Mammary epithelial cell (primary cell): ENCODE data around the gene FAF2.

ENCODE experiments used
- EZH2 ChIP-seq: IDR thresholded peaks from 2 replicates; pipeline ENCODE4 v1.6.1; 2012; ENCODE audit warnings: low read length, inconsistent platforms, borderline replicate concordance
- TF ChIP-seq, protein P1 (sequence below), 2 donors: IDR thresholded peaks in 1 of 2; conservative IDR thresholded peaks in 1 of 2; 2 replicates each; pipeline ENCODE4 v1.5.1; 2011 to 2012; ENCODE audit warnings: inconsistent platforms in 2 of 2, low read length in 2 of 2, mild to moderate bottlenecking in 2 of 2, control low read depth in 1 of 2, low read depth in 1 of 2; ENCODE audit not compliant: insufficient read depth in 1 of 2; ENCODE audit errors: extremely low read depth in 1 of 2

- TF ChIP-seq, protein P1, sequence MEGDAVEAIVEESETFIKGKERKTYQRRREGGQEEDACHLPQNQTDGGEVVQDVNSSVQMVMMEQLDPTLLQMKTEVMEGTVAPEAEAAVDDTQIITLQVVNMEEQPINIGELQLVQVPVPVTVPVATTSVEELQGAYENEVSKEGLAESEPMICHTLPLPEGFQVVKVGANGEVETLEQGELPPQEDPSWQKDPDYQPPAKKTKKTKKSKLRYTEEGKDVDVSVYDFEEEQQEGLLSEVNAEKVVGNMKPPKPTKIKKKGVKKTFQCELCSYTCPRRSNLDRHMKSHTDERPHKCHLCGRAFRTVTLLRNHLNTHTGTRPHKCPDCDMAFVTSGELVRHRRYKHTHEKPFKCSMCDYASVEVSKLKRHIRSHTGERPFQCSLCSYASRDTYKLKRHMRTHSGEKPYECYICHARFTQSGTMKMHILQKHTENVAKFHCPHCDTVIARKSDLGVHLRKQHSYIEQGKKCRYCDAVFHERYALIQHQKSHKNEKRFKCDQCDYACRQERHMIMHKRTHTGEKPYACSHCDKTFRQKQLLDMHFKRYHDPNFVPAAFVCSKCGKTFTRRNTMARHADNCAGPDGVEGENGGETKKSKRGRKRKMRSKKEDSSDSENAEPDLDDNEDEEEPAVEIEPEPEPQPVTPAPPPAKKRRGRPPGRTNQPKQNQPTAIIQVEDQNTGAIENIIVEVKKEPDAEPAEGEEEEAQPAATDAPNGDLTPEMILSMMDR (conservative IDR thresholded peaks at IDR 0.05 in 1 of 2, IDR thresholded peaks at IDR 0.05 in 1 of 2; ENCODE audit: extremely low read depth in 1 of 2, insufficient read depth in 1 of 2, low read depth in 1 of 2, low read length in 2 of 2), result no peak
- no peak for TF ChIP-seq EZH2
Observed at GRCh38 chr5:176503496-176503895, 55.3 kb downstream of the FAF2 start.
